Parathyroid adenoma (tissue), 2 donors: ENCODE data around the gene TGFBR3.

ENCODE experiments used
- H2AFZ ChIP-seq: fragments of 300-600 bp; sonication (generic); one replicate; pipeline ENCODE4 v1.7.0; 2017; ENCODE audit warnings: antibody characterized with exemption, mild to moderate bottlenecking
- H3K27ac ChIP-seq: fragments of 300-600 bp; sonication (generic); one replicate; pipeline ENCODE4 v1.7.0; 2017
- H3K27me3 ChIP-seq: fragments of 300-600 bp; sonication (generic); one replicate; pipeline ENCODE4 v1.7.0; 2017; ENCODE audit warnings: low read length; ENCODE audit not compliant: control insufficient read depth, insufficient read depth
- H3K36me3 ChIP-seq: fragments of 300-600 bp; sonication (generic); one replicate; pipeline ENCODE4 v1.7.0; 2017; ENCODE audit warnings: low read length; ENCODE audit not compliant: control insufficient read depth, insufficient read depth
- H3K4me1 ChIP-seq: fragments of 300-600 bp; sonication (generic); one replicate; pipeline ENCODE4 v1.7.0; 2017; ENCODE audit warnings: control low read depth
- H3K4me2 ChIP-seq: fragments of 300-600 bp; sonication (generic); one replicate; pipeline ENCODE4 v1.7.0; 2017; ENCODE audit warnings: low read length
- H3K4me3 ChIP-seq: fragments of 300-600 bp; sonication (generic); one replicate; pipeline ENCODE4 v1.7.0; 2017; ENCODE audit warnings: low read depth, low read length
- H3K79me2 ChIP-seq: fragments of 300-600 bp; sonication (generic); one replicate; pipeline ENCODE4 v1.7.0; 2017; ENCODE audit warnings: control low read depth
- H3K9ac ChIP-seq: fragments of 300-600 bp; sonication (generic); one replicate; pipeline ENCODE4 v1.7.0; 2017; ENCODE audit warnings: mild to moderate bottlenecking
- H3K9me3 ChIP-seq: fragments of 300-600 bp; sonication (generic); one replicate; pipeline ENCODE4 v1.7.0; 2017; ENCODE audit warnings: low read length; ENCODE audit not compliant: control insufficient read depth
- CTCF ChIP-seq: fragments of 300-600 bp; sonication (generic); IDR thresholded peaks from one replicate; pipeline ENCODE4 v1.7.0; 2017; ENCODE audit warnings: antibody characterized with exemption, mild to moderate bottlenecking
- donor health status: primary hyperparathyroidism.

TGFBR3 gene

DNA sequence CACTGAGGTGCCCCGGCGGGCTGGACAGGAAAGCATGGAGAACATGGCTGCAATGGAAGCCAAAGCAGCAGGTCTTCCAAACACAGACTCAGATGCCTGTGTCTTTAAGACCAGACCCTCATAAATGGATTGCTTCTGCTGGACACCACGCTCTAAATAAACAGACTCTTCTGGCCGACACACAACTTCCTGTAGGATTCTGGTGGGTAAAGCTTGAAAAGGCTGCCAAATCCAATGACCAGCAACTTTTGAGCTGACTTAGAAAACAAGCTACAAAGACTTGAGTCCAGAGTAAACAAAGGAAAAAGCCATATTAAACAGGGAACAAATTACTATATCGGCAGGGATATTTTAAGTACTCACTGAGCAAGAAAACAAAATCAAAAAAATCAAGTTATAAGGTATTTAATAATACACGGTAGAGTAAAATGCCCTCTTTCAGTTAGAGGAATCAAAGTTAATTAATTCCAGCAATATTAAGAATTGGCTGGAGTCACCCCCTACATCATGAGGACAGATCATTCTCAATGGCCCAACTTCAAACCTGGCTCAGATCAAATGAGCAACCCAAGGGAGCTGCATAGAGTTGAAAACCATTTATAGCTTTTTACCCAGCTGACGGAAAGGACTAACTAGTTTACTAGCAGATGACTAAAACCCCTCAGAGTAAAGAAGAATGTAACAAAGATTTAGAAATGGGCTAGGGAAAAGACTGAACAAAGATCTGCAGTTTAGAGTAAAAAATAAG lies 102.4 kb downstream of the TGFBR3 start:
- peak overlapping the region; percentile 0 for H3K27ac ChIP-seq
- no peak overlapping the region for H2AFZ ChIP-seq
- H3K27me3 ChIP-seq = no peaks in the 10 kb centered on the region
- no peak overlapping the region for H3K4me3 ChIP-seq
- no peaks in the 10 kb centered on the region for H3K4me1 ChIP-seq
- no peak for TF ChIP-seq CTCF
- H3K36me3 ChIP-seq = no peaks in the 10 kb centered on the region
- no peaks in the 10 kb centered on the region for H3K79me2 ChIP-seq
- no peak overlapping the region for H3K4me2 ChIP-seq
- H3K9ac ChIP-seq = no peak overlapping the region
- no peaks in the 10 kb centered on the region for H3K9me3 ChIP-seq

- H3K36me3 ChIP-seq = no peaks in the 10 kb centered on the region
- H2AFZ ChIP-seq = no peak overlapping the region
- H3K9me3 ChIP-seq = no peaks in the 10 kb centered on the region
- no peak overlapping the region for H3K27ac ChIP-seq
- no peaks in the 10 kb centered on the region for H3K79me2 ChIP-seq
- no peak overlapping the region for H3K9ac ChIP-seq
- H3K4me3 ChIP-seq = no peak overlapping the region
- no peak for TF ChIP-seq CTCF
- no peak overlapping the region for H3K4me2 ChIP-seq
- H3K27me3 ChIP-seq = no peaks in the 10 kb centered on the region
- no peaks in the 10 kb centered on the region for H3K4me1 ChIP-seq
These were observed 103.9 kb downstream of the TGFBR3 start for GRCh38 chr1:91781901-91782622.

- Histone ChIP-seq H3K9me3 (no peaks in the 10 kb centered on the region), H3K79me2 (no peaks in the 10 kb centered on the region), H3K36me3 (no peaks in the 10 kb centered on the region), H2AFZ (no peak overlapping the region), H3K27ac (no peak overlapping the region), H3K4me3 (no peak overlapping the region), H3K9ac (no peak overlapping the region), H3K27me3 (no peaks in the 10 kb centered on the region), H3K4me1 (no peaks in the 10 kb centered on the region), H3K4me2 (no peak overlapping the region)
- TF ChIP-seq CTCF = no peak
These were observed 104.6 kb downstream of the TGFBR3 start for GRCh38 chr1:91781371-91781825.

- H3K4me2 ChIP-seq = no peak overlapping the region
- TF ChIP-seq CTCF = no peak
- no peak overlapping the region for H3K27ac ChIP-seq
These were observed 106.4 kb downstream of the TGFBR3 start for GRCh38 chr1:91779548-91780021.

More at GRCh38 chr1:91779548-91780021, 106.4 kb downstream of the TGFBR3 start:
- Histone ChIP-seq H3K9ac (no peak overlapping the region), H2AFZ (no peak overlapping the region), H3K9me3 (no peaks in the 10 kb centered on the region), H3K4me1 (no peaks in the 10 kb centered on the region), H3K4me3 (no peak overlapping the region), H3K27me3 (no peaks in the 10 kb centered on the region), H3K79me2 (no peaks in the 10 kb centered on the region), H3K36me3 (peaks cover 2% of the 10 kb centered on the region)
